SKM-1 (cell line): Measurements from ENCODE around the gene AMMECR1L.
"Not testable (repeated sequence)": the region's sequence is repeated elsewhere in the genome, so short reads cannot be mapped to it uniquely, and the experiment has no call there.

Source experiments
- DNase-seq: peaks from one replicate; lab custom pipeline; 2025; ENCODE audit not compliant: unreplicated experiment; lab: John Stamatoyannopoulos, UW

AMMECR1L gene

GRCh38 chr2:127841466-127842178 is 44.1 kb downstream of the AMMECR1L start:
- no peak for DNase-seq

GRCh38 chr2:127840893-127841292 is 44.9 kb downstream of the AMMECR1L start:
- no peak for DNase-seq

GRCh38 chr2:127834951-127835350 is 50.8 kb downstream of the AMMECR1L start:
- no peak for DNase-seq

- no peak for DNase-seq
These were observed 55.9 kb downstream of the AMMECR1L start for GRCh38 chr2:127829845-127830246.

- not testable (repeated sequence) for DNase-seq
These were observed 59.0 kb downstream of the AMMECR1L start for GRCh38 chr2:127826708-127827107.

GRCh38 chr2:127826047-127826446 is 59.7 kb downstream of the AMMECR1L start:
- no peak for DNase-seq

- DNase-seq: no peak
These were observed 65.6 kb downstream of the AMMECR1L start for GRCh38 chr2:127820080-127820668.

GRCh38 chr2:127818794-127819425 is 66.8 kb downstream of the AMMECR1L start:
- DNase-seq: no peak

GRCh38 chr2:127818241-127818640 is 67.5 kb downstream of the AMMECR1L start:
- DNase-seq: no peak

- no peak for DNase-seq
These were observed 71.1 kb downstream of the AMMECR1L start for GRCh38 chr2:127814677-127815076.

- not testable (repeated sequence) for DNase-seq
These were observed 73.3 kb downstream of the AMMECR1L start for GRCh38 chr2:127812441-127812840.
